ENCODE measurements around the gene DECR2.

Gene DECR2

GRCh38 chr16:383326-384051 lies 18.2 kb upstream of the DECR2 start:
- H3K27ac ChIP-seq: peak overlapping the region; percentile 99
- TF ChIP-seq ZFX (IDR thresholded peaks at IDR 0.05) (no peak), CTCF (conservative IDR thresholded peaks at IDR 0.05) (no peak)

GRCh38 chr16:386641-387156 lies 15.0 kb upstream of the DECR2 start:
- no peak overlapping the region for H3K27ac ChIP-seq
- TF ChIP-seq CTCF (conservative IDR thresholded peaks at IDR 0.05) (no peak; the same call in 1 of the 2 replicates), ZFX (IDR thresholded peaks at IDR 0.05) (no peak)

GRCh38 chr16:387761-388666 lies 13.7 kb upstream of the DECR2 start:
- peak; percentile 1; the same call in 1 of the 2 replicates for TF ChIP-seq CTCF (conservative IDR thresholded peaks at IDR 0.05)
- peak overlapping the region; percentile 51 for H3K27ac ChIP-seq

- peak overlapping the region; percentile 51 for H3K27ac ChIP-seq
- no peak for TF ChIP-seq CTCF (conservative IDR thresholded peaks at IDR 0.05)
- no peak for TF ChIP-seq ZFX (IDR thresholded peaks at IDR 0.05)
Observed at GRCh38 chr16:389352-389751, 12.3 kb upstream of the DECR2 start.

- TF ChIP-seq CTCF (conservative IDR thresholded peaks at IDR 0.05) (peak; percentile 66), ZFX (IDR thresholded peaks at IDR 0.05) (no peak)
- no peak overlapping the region for H3K27ac ChIP-seq
Observed at GRCh38 chr16:391885-392335, 9.8 kb upstream of the DECR2 start.

- no peak overlapping the region for H3K27ac ChIP-seq
- no peak for TF ChIP-seq ZFX (IDR thresholded peaks at IDR 0.05)
- no peak for TF ChIP-seq CTCF (conservative IDR thresholded peaks at IDR 0.05)
Observed at GRCh38 chr16:392450-393030, 9.1 kb upstream of the DECR2 start.

Data from C4-2B (cell line).